ENCODE measurements around the gene CDH4.

CDH4 gene

DNA sequence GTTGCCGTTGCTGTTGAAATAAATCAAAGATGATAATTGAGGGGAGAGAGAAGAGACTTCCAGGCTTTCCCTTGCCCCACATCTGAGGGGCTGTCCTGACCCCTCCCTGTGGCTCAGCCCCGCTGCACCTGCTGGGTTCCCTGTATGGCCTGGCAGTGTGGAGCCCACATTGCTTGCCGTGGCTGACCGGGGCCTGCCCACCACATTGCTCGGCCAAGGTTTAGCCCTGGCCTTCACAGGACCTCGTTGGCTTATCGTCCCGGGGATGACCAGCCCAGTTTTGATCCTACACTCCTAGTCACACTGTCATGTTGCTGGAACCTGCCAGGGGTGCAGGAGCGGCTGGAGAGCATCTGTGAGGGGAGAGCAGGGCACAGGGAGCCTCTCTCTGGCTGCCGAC, 102.4 kb downstream of the CDH4 start:
- Histone ChIP-seq H4K12ac (ENCODE audit: low read depth, low read length) (no peak overlapping the region), H3K79me2 (ENCODE audit: control insufficient read depth, insufficient read depth, low read length, poor library complexity) (no peaks in the 10 kb centered on the region), H3K79me1 (ENCODE audit: low read length) (no peaks in the 10 kb centered on the region), H3K14ac (ENCODE audit: low read length) (no peak overlapping the region), H3K4me2 (ENCODE audit: low read length) (no peak overlapping the region), H3K23ac (ENCODE audit: low read length) (no peak overlapping the region), H3K36me3 (ENCODE audit: control insufficient read depth in 1 of 2, insufficient read depth in 2 of 2, low read length in 2 of 2) (no peaks in the 10 kb centered on the region), H3K18ac (ENCODE audit: low read length) (no peak overlapping the region), H3K4me3 (ENCODE audit: low read depth, low read length) (no peak overlapping the region), H3K9ac (ENCODE audit: low read length) (no peak overlapping the region), H3K27me3 (ENCODE audit: insufficient read depth, low read length) (peaks cover 2% of the 10 kb centered on the region), H2BK5ac (ENCODE audit: low read depth, low read length, poor library complexity) (no peak overlapping the region), H4K8ac (ENCODE audit: low read depth, low read length) (no peak overlapping the region), H3K9me3 (ENCODE audit: insufficient read depth, low read depth, low read length) (peaks cover 2% of the 10 kb centered on the region), H2BK12ac (ENCODE audit: low read length) (no peak overlapping the region), H2BK120ac (ENCODE audit: insufficient read depth, low read length, poor library complexity) (no peak overlapping the region), H3K4me1 (ENCODE audit: control insufficient read depth in 1 of 2, insufficient read depth in 2 of 2, low read length in 2 of 2) (no peaks in the 10 kb centered on the region), H3K4ac (ENCODE audit: low read depth, low read length) (no peak overlapping the region), H2AK5ac (ENCODE audit: low read length) (no peak overlapping the region), H2AFZ (ENCODE audit: insufficient read depth, low read length, poor library complexity) (no peak overlapping the region), H4K91ac (ENCODE audit: low read depth, low read length) (no peak overlapping the region), H3K27ac (ENCODE audit: low read depth, low read length) (no peak overlapping the region)
- WGBS (ENCODE audit: extremely low coverage, insufficient coverage, insufficient read length): no CpG with 5 or more reads among the region's 10 CpGs
- DNase-seq: no peak

GRCh38 chr20:61354901-61355495, 102.9 kb downstream of the CDH4 start:
- no peaks in the 10 kb centered on the region for H3K79me2 ChIP-seq (ENCODE audit: control insufficient read depth, insufficient read depth, low read length, poor library complexity)
- H3K4me1 ChIP-seq (ENCODE audit: control insufficient read depth in 1 of 2, insufficient read depth in 2 of 2, low read length in 2 of 2): no peaks in the 10 kb centered on the region
- H3K23ac ChIP-seq (ENCODE audit: low read length): no peak overlapping the region
- H3K27ac ChIP-seq (ENCODE audit: low read depth, low read length): no peak overlapping the region
- H2AK5ac ChIP-seq (ENCODE audit: low read length): no peak overlapping the region
- no peak for DNase-seq
- H3K18ac ChIP-seq (ENCODE audit: low read length): no peak overlapping the region
- no peak overlapping the region for H3K14ac ChIP-seq (ENCODE audit: low read length)
- H4K91ac ChIP-seq (ENCODE audit: low read depth, low read length): no peak overlapping the region
- H3K27me3 ChIP-seq (ENCODE audit: insufficient read depth, low read length): peaks cover 2% of the 10 kb centered on the region
- H3K9ac ChIP-seq (ENCODE audit: low read length): no peak overlapping the region
- H3K4me3 ChIP-seq (ENCODE audit: low read depth, low read length): no peak overlapping the region
- H3K36me3 ChIP-seq (ENCODE audit: control insufficient read depth in 1 of 2, insufficient read depth in 2 of 2, low read length in 2 of 2): no peaks in the 10 kb centered on the region
- H2BK5ac ChIP-seq (ENCODE audit: low read depth, low read length, poor library complexity): no peak overlapping the region
- no peak overlapping the region for H2BK120ac ChIP-seq (ENCODE audit: insufficient read depth, low read length, poor library complexity)
- no peak overlapping the region for H4K12ac ChIP-seq (ENCODE audit: low read depth, low read length)
- H3K4me2 ChIP-seq (ENCODE audit: low read length): no peak overlapping the region
- H3K79me1 ChIP-seq (ENCODE audit: low read length): no peaks in the 10 kb centered on the region
- H4K8ac ChIP-seq (ENCODE audit: low read depth, low read length): no peak overlapping the region
- no peak overlapping the region for H3K4ac ChIP-seq (ENCODE audit: low read depth, low read length)
- H2BK12ac ChIP-seq (ENCODE audit: low read length): no peak overlapping the region
- H3K9me3 ChIP-seq (ENCODE audit: insufficient read depth, low read depth, low read length): no peaks in the 10 kb centered on the region
- H2AFZ ChIP-seq (ENCODE audit: insufficient read depth, low read length, poor library complexity): no peak overlapping the region
- WGBS (ENCODE audit: extremely low coverage, insufficient coverage, insufficient read length): no CpG with 5 or more reads among the region's 12 CpGs

DNA sequence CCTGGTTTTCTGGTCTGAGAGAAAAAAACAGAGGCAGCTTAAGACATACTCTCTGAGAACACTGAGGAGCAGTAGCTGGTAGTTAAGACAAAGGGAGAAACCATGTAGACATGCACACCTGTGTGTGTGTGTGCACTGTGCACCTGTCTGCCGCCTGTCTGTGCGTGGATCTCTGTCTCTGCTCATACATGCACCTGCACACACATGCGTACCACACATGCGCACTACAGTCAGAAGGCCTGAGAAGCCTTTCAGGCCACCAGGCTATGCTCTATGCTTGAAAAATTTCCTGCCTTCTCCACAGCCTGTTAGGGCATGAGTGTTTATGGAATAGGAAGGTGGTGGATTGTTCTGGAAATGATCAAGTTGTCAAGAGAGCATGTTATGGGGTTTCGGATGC, 103.5 kb downstream of the CDH4 start:
- Histone ChIP-seq H3K14ac (ENCODE audit: low read length) (no peak overlapping the region), H3K23ac (ENCODE audit: low read length) (no peak overlapping the region), H2AFZ (ENCODE audit: insufficient read depth, low read length, poor library complexity) (no peak overlapping the region), H4K8ac (ENCODE audit: low read depth, low read length) (no peak overlapping the region), H4K12ac (ENCODE audit: low read depth, low read length) (no peak overlapping the region), H4K91ac (ENCODE audit: low read depth, low read length) (no peak overlapping the region), H3K36me3 (ENCODE audit: control insufficient read depth in 1 of 2, insufficient read depth in 2 of 2, low read length in 2 of 2) (no peaks in the 10 kb centered on the region), H3K4me3 (ENCODE audit: low read depth, low read length) (no peak overlapping the region), H3K9me3 (ENCODE audit: insufficient read depth, low read depth, low read length) (no peaks in the 10 kb centered on the region), H2AK5ac (ENCODE audit: low read length) (no peak overlapping the region), H2BK120ac (ENCODE audit: insufficient read depth, low read length, poor library complexity) (no peak overlapping the region), H3K9ac (ENCODE audit: low read length) (no peak overlapping the region), H3K27me3 (ENCODE audit: insufficient read depth, low read length) (peaks cover 2% of the 10 kb centered on the region), H2BK12ac (ENCODE audit: low read length) (no peak overlapping the region), H3K4ac (ENCODE audit: low read depth, low read length) (no peak overlapping the region), H2BK5ac (ENCODE audit: low read depth, low read length, poor library complexity) (no peak overlapping the region), H3K79me1 (ENCODE audit: low read length) (no peaks in the 10 kb centered on the region), H3K27ac (ENCODE audit: low read depth, low read length) (no peak overlapping the region), H3K4me1 (ENCODE audit: control insufficient read depth in 1 of 2, insufficient read depth in 2 of 2, low read length in 2 of 2) (no peaks in the 10 kb centered on the region), H3K4me2 (ENCODE audit: low read length) (no peak overlapping the region), H3K18ac (ENCODE audit: low read length) (no peak overlapping the region), H3K79me2 (ENCODE audit: control insufficient read depth, insufficient read depth, low read length, poor library complexity) (no peaks in the 10 kb centered on the region)
- no peak for DNase-seq
- no CpG with 5 or more reads among the region's 5 CpGs for WGBS (ENCODE audit: extremely low coverage, insufficient coverage, insufficient read length)

DNA sequence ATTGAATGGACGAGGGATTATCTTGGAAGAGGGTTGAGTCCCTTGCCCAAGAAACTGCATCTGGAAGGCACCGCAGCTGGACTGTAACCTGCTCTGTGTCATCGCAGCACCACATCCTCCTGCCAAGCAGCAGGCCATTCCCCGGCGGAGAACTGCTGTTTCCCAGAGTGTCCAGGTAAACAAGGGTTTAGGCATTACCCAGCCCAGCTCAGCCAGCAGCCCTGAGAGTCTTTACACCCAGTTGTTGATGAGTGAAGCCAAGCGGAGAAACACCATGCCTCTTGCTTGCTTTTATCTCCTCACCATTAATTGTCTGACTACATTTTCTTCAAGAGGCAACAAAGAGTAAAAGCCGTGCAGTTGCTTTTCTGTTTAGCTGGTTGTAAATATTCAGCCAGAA, 104.1 kb downstream of the CDH4 start:
- no peak overlapping the region for H3K23ac ChIP-seq (ENCODE audit: low read length)
- H2BK12ac ChIP-seq (ENCODE audit: low read length): no peak overlapping the region
- H3K79me2 ChIP-seq (ENCODE audit: control insufficient read depth, insufficient read depth, low read length, poor library complexity): no peaks in the 10 kb centered on the region
- H4K8ac ChIP-seq (ENCODE audit: low read depth, low read length): no peak overlapping the region
- H3K79me1 ChIP-seq (ENCODE audit: low read length): no peaks in the 10 kb centered on the region
- no peak overlapping the region for H3K4me3 ChIP-seq (ENCODE audit: low read depth, low read length)
- no peak overlapping the region for H3K18ac ChIP-seq (ENCODE audit: low read length)
- H3K4me1 ChIP-seq (ENCODE audit: control insufficient read depth in 1 of 2, insufficient read depth in 2 of 2, low read length in 2 of 2): no peaks in the 10 kb centered on the region
- H4K12ac ChIP-seq (ENCODE audit: low read depth, low read length): no peak overlapping the region
- H3K36me3 ChIP-seq (ENCODE audit: control insufficient read depth in 1 of 2, insufficient read depth in 2 of 2, low read length in 2 of 2): no peaks in the 10 kb centered on the region
- no peak overlapping the region for H3K14ac ChIP-seq (ENCODE audit: low read length)
- H3K9ac ChIP-seq (ENCODE audit: low read length): no peak overlapping the region
- H4K91ac ChIP-seq (ENCODE audit: low read depth, low read length): no peak overlapping the region
- H3K9me3 ChIP-seq (ENCODE audit: insufficient read depth, low read depth, low read length): no peaks in the 10 kb centered on the region
- no CpG with 5 or more reads among the region's 7 CpGs for WGBS (ENCODE audit: extremely low coverage, insufficient coverage, insufficient read length)
- no peak overlapping the region for H3K27ac ChIP-seq (ENCODE audit: low read depth, low read length)
- no peak overlapping the region for H2AFZ ChIP-seq (ENCODE audit: insufficient read depth, low read length, poor library complexity)
- no peak overlapping the region for H2AK5ac ChIP-seq (ENCODE audit: low read length)
- no peak for DNase-seq
- H2BK5ac ChIP-seq (ENCODE audit: low read depth, low read length, poor library complexity): no peak overlapping the region
- H3K4ac ChIP-seq (ENCODE audit: low read depth, low read length): no peak overlapping the region
- H3K27me3 ChIP-seq (ENCODE audit: insufficient read depth, low read length): peaks cover 2% of the 10 kb centered on the region
- no peak overlapping the region for H2BK120ac ChIP-seq (ENCODE audit: insufficient read depth, low read length, poor library complexity)
- H3K4me2 ChIP-seq (ENCODE audit: low read length): no peak overlapping the region
